SKM-1 treated with dmso at 0.1 percent for 144 hours (cell line): ENCODE results near the gene KCNAB1.

Experiments used
- DNase-seq: peaks from one replicate; lab custom pipeline; 2025; ENCODE audit not compliant: unreplicated experiment; lab: John Stamatoyannopoulos, UW

KCNAB1 gene

DNA sequence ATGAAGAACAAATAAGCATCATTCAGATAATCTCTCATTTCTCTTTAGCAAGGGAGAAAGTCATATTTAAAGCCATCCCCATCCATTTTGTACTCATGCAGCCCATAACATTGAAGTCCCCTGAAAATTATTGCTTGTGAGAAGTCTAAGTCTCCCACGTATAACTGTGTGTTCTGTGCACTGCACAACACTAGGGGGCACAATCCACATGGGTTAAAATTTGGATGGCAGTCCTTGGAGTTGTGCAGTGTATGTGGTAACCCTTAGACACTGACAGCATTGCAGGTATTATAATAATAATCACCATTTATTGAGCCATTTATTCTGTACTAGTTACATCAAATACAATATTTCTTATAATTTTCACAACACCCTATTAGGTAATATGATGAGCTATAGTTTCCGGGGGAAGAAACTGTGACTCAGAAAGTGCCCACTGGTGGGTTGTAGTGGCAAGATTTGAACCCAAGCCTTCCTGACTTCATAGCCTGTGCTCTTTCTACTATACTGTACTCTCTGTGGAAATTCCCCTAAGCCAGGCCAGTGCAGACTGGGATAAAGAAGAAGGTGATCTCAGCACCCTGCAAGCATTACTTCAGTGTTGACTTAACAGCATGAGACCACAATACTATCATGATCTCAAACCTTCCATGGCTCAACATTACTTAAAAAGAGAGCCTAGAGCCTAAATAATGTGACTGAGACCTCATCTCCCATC, 15.7 kb downstream of the KCNAB1 start:
- DNase-seq = peak; percentile 2

DNA sequence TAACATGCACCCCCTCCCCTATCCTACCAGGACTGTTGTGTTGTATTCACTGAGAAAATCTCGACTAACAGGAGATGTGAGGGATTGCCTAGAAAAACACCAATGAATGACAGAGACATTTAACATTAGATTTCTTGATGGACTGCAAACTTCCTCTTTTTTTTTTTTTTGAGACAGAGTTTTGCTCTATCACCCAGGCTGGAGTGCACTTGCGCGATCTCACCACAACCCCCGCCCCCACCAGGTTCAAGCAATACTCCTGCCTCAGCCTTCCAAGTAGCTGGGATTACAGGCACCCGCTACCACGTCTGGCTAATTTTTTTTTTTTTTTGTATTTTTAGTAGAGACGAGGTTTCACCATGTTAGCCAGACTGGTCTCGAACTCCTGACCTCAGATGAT, 17.0 kb downstream of the KCNAB1 start:
- peak; percentile 47 for DNase-seq

- DNase-seq = no peak
Observed at GRCh38 chr3:156140001-156140595, 19.7 kb downstream of the KCNAB1 start.

DNA sequence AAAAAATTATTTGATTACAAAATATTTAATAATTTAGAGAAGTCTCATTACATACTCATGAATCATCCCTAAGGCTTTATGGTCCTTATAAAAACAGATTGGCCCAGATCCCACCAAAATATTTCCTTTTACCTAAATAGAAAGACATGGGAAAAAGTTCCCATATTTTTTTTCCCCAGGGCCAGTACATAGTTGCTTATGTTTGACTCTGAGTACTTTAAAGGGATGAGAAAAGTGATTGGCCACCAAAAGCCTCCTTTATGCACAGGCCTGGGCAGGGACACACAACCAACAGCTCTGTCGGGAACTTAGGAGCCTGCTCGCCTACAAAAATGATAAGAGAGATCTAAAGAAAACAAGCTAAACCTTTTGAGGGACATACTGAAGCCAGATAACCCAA, 22.3 kb downstream of the KCNAB1 start:
- DNase-seq = no peak

DNA sequence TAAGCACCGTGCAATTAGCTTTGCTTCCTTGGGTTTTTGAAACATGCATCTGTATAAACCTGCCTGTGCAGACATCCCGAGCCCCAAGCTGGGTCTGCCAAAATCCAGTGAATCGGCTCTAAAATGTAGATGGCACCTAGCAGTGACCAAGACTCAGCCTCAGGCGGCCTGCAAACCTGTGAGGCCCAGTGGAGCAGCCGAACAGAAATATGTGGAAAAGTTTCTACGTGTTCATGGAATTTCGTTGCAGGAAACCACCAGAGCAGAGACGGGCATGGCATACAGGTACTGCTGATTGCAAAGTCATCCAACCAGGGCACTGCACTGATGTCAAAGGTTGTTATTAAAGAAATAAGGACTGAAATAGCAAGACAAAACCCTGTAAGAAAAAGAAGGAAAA, 22.8 kb downstream of the KCNAB1 start:
- DNase-seq = no peak

DNA sequence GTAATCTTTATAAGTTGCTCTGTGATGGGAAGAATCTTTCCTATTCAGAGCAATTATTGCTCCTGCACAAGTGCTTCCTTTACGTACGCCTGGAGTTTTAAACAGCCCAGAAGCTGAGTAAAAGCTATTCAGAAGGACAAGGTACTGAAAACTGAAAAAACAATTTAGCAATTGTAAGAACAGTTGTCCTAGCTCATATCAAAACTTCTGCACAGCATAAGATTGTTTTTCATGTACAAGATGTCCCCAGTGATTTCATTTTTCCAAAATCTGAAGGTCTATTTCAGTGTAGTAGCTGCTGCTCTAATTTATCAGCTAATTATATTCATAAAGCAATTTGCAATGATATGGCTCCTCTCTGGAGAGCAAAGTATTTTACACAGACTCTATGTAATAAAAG, 23.7 kb downstream of the KCNAB1 start:
- DNase-seq = no peak

DNA sequence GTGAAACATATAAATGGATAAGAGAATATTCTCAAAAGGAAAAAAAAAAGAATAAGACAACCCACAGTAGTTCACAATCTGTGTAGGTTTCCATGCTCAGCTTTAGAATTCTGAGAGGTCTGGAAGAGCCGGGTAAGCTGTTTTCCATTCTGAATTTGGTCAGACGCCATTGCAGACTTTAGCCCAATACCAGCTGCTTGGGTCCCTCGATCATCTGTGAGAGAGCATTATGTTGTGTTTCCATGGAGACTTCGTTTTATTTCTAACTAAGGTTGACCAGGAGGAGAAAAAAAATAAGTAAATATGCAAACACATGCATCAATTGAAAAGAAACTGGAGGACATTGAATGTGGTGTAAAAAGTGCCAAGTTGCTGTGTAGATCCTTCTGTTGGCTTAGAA, 25.5 kb downstream of the KCNAB1 start:
- DNase-seq = no peak

GRCh38 chr3:156148345-156148945, 28.1 kb downstream of the KCNAB1 start:
- DNase-seq = no peak

GRCh38 chr3:156148946-156149381, 28.6 kb downstream of the KCNAB1 start:
- peak; percentile 28 for DNase-seq

GRCh38 chr3:156149876-156150275, 29.5 kb downstream of the KCNAB1 start:
- DNase-seq = no peak

- peak; percentile 39 for DNase-seq
Observed at GRCh38 chr3:156150434-156151066, 30.2 kb downstream of the KCNAB1 start.

DNA sequence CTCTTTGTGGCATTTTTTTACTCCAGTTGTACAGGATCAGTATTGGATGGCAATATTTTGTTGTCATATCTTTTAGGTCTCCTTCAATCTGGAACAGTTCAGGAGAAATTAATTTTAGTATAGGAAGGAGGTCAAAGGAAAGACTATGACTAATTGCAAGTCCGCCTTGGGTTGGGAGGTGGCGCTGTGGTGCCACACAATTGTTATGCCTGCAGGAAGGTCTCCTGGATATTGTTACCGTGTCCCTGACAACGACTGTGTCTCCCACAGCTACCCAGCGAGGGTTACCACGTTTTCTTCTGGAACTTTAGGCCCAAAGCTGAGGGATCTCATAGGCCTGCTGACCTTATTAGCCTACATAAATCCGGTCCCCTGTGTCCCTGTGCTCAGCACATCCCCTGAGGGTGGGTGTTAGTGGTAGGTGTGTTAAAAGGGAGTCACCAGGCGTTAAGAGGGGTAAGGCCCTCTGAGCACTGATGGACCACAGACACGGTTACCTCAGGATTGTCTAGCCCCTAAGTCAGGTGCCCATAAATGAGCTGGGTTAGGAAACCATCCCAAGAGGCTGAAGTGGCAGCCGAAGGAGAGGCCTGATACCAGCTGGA, 31.5 kb downstream of the KCNAB1 start:
- DNase-seq = peak; percentile 51

DNA sequence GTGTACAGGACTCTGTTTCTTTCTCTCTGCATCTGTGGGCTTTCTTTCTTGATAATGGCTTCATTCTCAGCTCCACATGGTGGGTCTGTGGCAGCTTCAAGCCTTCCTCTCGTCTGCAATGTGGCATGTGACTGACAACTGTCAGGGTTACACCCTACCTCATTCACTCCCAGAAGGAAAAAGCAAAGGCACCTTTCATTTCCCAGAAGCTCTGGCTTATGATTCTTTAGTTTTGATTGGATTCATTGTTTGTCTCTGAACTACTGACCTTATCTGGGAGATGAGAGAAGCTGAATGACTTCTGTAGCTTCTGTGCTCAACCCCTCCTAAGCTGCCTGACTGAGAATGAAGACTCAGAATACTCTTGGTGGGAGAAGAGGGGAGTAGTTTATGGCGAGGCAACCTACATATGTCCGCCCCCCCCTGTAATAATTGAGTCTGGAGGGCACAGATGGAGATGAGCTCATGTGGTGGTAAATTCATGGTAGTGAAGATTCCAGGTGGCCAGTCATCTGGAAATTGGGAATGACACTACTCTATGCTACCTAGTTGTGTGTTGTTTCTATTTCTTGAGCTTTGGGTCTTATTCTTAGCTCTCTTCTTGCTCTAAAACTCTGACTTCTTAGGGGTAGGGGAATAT, 38.4 kb downstream of the KCNAB1 start:
- no peak for DNase-seq

DNA sequence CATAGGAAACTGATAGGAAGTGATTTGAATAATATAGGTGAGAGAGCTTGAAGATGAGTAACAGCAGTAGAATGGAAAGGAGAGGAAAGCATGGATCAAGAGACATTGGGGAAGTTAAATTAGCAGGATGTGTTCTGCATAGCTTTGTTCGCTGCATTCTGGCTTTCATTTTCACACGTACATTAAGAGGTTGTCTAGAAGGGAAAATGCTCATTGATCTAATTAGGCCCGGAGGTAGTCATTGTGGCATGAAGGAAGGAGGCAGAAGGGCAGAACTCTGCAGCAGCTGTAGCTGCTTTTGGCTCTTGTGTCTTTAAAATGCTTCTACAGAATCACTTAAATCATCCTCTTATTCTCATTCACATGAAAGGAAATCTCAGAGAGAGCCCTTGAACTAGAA, 40.3 kb downstream of the KCNAB1 start:
- no peak for DNase-seq

DNA sequence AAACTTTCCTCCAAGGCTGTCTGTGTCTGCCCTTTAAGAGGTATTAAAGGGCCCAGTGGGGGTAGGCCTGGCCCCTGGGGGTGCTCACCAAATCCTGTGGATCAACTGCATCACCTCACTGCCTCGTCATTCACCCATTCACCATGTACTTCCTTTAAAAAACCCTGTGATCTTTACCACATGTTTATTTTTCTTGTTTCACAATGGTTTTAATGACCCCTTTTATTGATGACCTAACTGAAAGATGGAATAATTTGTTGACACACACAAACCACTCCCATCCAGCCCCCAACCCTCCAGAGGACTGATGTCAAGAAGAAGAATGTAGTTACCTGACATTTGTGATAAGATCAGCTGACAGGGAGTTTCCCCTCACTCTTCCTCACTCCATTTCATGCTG, 40.8 kb downstream of the KCNAB1 start:
- no peak for DNase-seq

- DNase-seq = no peak
Observed at GRCh38 chr3:156163848-156164247, 43.5 kb downstream of the KCNAB1 start.

- no peak for DNase-seq
Observed at GRCh38 chr3:156166808-156167207, 46.4 kb downstream of the KCNAB1 start.

DNA sequence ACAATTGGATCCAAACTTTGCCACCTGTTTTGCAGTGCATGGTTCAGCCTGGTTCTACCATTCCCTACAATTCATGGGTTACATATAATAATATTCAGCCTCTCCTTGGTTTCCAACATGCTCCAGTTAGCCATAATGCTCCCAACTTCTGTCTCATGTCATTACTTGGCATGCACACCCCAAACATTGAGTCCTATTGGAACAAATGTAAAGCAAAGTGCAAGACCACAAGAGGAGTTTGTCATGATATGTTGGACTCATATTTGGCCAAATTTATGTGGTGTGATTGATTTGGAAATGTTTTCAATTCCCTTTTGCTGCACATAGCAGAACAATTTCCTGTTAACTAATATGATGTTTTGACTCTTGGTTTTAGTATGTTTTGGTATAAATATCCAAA, 50.2 kb downstream of the KCNAB1 start:
- DNase-seq = no peak

DNA sequence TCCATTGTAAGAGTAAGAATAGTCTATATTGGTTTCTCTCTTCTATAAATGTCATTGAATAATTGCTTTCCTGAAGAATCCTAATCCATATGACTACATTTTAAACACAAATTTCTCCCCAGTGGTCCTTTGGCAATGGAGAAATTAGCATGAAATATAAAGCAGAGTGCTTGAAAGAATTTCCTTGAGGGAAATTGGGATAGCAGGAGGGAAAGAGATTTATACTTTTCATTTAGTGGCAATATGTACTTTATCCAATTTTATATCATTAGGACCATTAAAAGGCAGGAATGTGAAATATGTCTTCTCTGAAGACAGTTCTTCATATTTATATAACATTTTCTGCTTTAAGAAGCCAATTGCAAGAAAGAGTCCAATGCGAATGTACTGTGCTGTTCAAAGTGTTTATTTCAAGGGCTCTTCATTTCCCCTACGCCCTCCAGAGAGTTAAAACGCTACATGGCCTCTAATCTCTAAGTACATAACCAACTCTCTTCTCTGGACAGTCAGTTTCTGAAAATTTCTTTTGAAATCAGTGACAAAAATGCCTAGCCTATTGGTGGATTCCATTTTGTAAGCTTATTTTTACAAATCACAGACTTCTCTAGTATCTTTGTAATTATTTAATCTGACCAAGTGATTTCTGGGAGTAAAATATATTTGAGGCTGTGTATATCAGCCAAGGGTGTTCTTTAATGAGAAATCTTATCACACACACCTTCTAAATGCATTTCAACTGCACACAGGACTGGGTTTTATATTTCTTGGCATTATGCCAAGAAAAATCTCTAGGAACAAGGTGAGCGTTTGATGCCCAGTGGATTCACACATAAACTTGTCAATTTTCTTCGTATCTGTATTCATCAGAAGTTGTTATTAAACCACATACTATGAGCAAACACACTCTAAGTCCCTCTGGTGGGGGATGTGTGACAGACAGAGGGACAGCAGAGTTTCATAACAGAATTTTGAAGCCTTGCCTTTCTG, 51.2 kb downstream of the KCNAB1 start:
- DNase-seq = no peak

DNA sequence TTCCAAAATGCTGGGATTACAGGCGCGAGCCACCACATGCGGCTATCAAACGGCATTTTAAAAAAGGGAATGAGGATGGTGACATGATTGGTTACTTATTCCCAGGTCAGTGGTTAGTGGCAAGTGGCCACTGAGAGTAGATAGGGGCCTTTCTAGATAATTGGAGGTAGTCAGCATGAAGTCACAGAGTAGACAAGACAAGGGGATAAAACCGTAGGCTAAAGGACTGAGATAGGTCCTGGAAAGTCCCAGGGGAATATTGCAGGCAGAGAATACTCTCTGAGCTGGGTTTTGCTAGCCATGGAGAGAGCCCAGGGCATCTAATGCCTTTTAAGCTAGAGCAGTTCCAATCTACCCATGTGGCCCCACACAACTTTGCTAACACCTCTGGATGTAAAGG, 52.2 kb downstream of the KCNAB1 start:
- no peak for DNase-seq
